ENCODE data around the gene IRGQ.
"Not testable (repeated sequence)": the region's sequence is repeated elsewhere in the genome, so short reads cannot be mapped to it uniquely, and the experiment has no call there.

IRGQ gene

GRCh38 chr19:43639519-43640423 lies 43.8 kb upstream of the IRGQ start, which contains the start of gene CADM4:
Gene CADM4, minus strand, starts transcription at chr19:43639850. Its CDS starts 60 bp downstream, at chr19:43639790.
- WGBS (ENCODE audit: insufficient coverage) = under 1% methylated on average over 34 of the region's 110 CpGs
- peak in 2 of 3 donors; percentile 35 to 57 for DNase-seq
- CTCF ChIA-PET = no interaction called here
- Histone ChIP-seq H3K9me3 (ENCODE audit: control extremely low read depth in 1 of 5, control insufficient read depth in 4 of 5, insufficient read depth in 2 of 5, low read depth in 1 of 5, low read length in 4 of 5) (no peaks in the 10 kb centered on the region), H3K4me3 (ENCODE audit: control insufficient read depth in 1 of 7, extremely low read depth in 1 of 7, insufficient read depth in 4 of 7, low read depth in 2 of 7, low read length in 6 of 7) (peak within 1 kb of the TSS; percentile 11 to 70 (median 53)), H3K4me1 (ENCODE audit: control extremely low read depth in 1 of 4, control insufficient read depth in 4 of 4, insufficient read depth in 4 of 4, low read length in 3 of 4) (peaks cover 0 to 17% (median 14%) of the 10 kb centered on the region in 4 experiments), H3K27ac (ENCODE audit: insufficient read depth in 1 of 2, low read depth in 1 of 2, low read length in 2 of 2, poor library complexity in 1 of 2, severe bottlenecking in 2 of 2) (no peak within 1 kb of the TSS), H3K36me3 (ENCODE audit: control insufficient read depth in 4 of 4, insufficient read depth in 4 of 4, low read length in 3 of 4) (no peaks in the 10 kb centered on the region), H3K27me3 (replicated peaks in 2 of 5; ENCODE audit: control insufficient read depth in 4 of 5, insufficient read depth in 5 of 5, low read length in 4 of 5) (peaks cover 5 to 60% (median 34%) of the 10 kb centered on the region in 5 experiments)
- POLR2A ChIA-PET = no interaction called here

GRCh38 chr19:43638995-43639518 lies 43.1 kb upstream of the IRGQ start:
- H3K27ac ChIP-seq (ENCODE audit: insufficient read depth in 1 of 2, low read depth in 1 of 2, low read length in 2 of 2, poor library complexity in 1 of 2, severe bottlenecking in 2 of 2) = no peak overlapping the region
- peaks cover 0 to 18% (median 15%) of the 10 kb centered on the region in 4 experiments for H3K4me1 ChIP-seq (ENCODE audit: control extremely low read depth in 1 of 4, control insufficient read depth in 4 of 4, insufficient read depth in 4 of 4, low read length in 3 of 4)
- DNase-seq = no peak
- peak overlapping the region in 4 of 7 experiments; percentile 19 to 56 (median 44) for H3K4me3 ChIP-seq (ENCODE audit: control insufficient read depth in 1 of 7, extremely low read depth in 1 of 7, insufficient read depth in 4 of 7, low read depth in 2 of 7, low read length in 6 of 7)
- H3K9me3 ChIP-seq (ENCODE audit: control extremely low read depth in 1 of 5, control insufficient read depth in 4 of 5, insufficient read depth in 2 of 5, low read depth in 1 of 5, low read length in 4 of 5) = no peaks in the 10 kb centered on the region
- no peaks in the 10 kb centered on the region for H3K36me3 ChIP-seq (ENCODE audit: control insufficient read depth in 4 of 4, insufficient read depth in 4 of 4, low read length in 3 of 4)
- peaks cover 5 to 65% (median 34%) of the 10 kb centered on the region in 5 experiments for H3K27me3 ChIP-seq (replicated peaks in 2 of 5; ENCODE audit: control insufficient read depth in 4 of 5, insufficient read depth in 5 of 5, low read length in 4 of 5)
- ChIA-PET POLR2A (no interaction called here), CTCF (no interaction called here)
- 14% methylated on average over 13 of the region's 18 CpGs for WGBS (ENCODE audit: insufficient coverage)

GRCh38 chr19:43638214-43638994 lies 42.5 kb upstream of the IRGQ start:
- Histone ChIP-seq H3K4me1 (ENCODE audit: control extremely low read depth in 1 of 4, control insufficient read depth in 4 of 4, insufficient read depth in 4 of 4, low read length in 3 of 4) (peaks cover 0 to 18% (median 15%) of the 10 kb centered on the region in 4 experiments), H3K9me3 (ENCODE audit: control extremely low read depth in 1 of 5, control insufficient read depth in 4 of 5, insufficient read depth in 2 of 5, low read depth in 1 of 5, low read length in 4 of 5) (no peaks in the 10 kb centered on the region), H3K36me3 (ENCODE audit: control insufficient read depth in 4 of 4, insufficient read depth in 4 of 4, low read length in 3 of 4) (no peaks in the 10 kb centered on the region), H3K27me3 (replicated peaks in 2 of 5; ENCODE audit: control insufficient read depth in 4 of 5, insufficient read depth in 5 of 5, low read length in 4 of 5) (peaks cover 5 to 68% (median 34%) of the 10 kb centered on the region in 5 experiments), H3K4me3 (ENCODE audit: control insufficient read depth in 1 of 7, extremely low read depth in 1 of 7, insufficient read depth in 4 of 7, low read depth in 2 of 7, low read length in 6 of 7) (no peak overlapping the region), H3K27ac (ENCODE audit: insufficient read depth in 1 of 2, low read depth in 1 of 2, low read length in 2 of 2, poor library complexity in 1 of 2, severe bottlenecking in 2 of 2) (no peak overlapping the region)
- WGBS (ENCODE audit: insufficient coverage) = 91% methylated on average over 3 of the region's 13 CpGs
- POLR2A ChIA-PET = no interaction called here
- DNase-seq = no peak
- CTCF ChIA-PET = interaction anchor here (1.4 kb wide), 1 partner anchor 10 kb away, joined by 4 read pairs; no protein-coding TSS in a partner anchor

- Histone ChIP-seq H3K4me3 (ENCODE audit: control insufficient read depth in 1 of 7, extremely low read depth in 1 of 7, insufficient read depth in 4 of 7, low read depth in 2 of 7, low read length in 6 of 7) (no peak overlapping the region), H3K9me3 (ENCODE audit: control extremely low read depth in 1 of 5, control insufficient read depth in 4 of 5, insufficient read depth in 2 of 5, low read depth in 1 of 5, low read length in 4 of 5) (no peaks in the 10 kb centered on the region), H3K27me3 (replicated peaks in 2 of 5; ENCODE audit: control insufficient read depth in 4 of 5, insufficient read depth in 5 of 5, low read length in 4 of 5) (peaks cover 5 to 61% (median 33%) of the 10 kb centered on the region in 5 experiments), H3K36me3 (ENCODE audit: control insufficient read depth in 4 of 4, insufficient read depth in 4 of 4, low read length in 3 of 4) (no peaks in the 10 kb centered on the region), H3K4me1 (ENCODE audit: control extremely low read depth in 1 of 4, control insufficient read depth in 4 of 4, insufficient read depth in 4 of 4, low read length in 3 of 4) (peaks cover 0 to 18% (median 15%) of the 10 kb centered on the region in 4 experiments), H3K27ac (ENCODE audit: insufficient read depth in 1 of 2, low read depth in 1 of 2, low read length in 2 of 2, poor library complexity in 1 of 2, severe bottlenecking in 2 of 2) (no peak overlapping the region)
- no peak for DNase-seq
- 91% methylated on average over 7 of the region's 14 CpGs for WGBS (ENCODE audit: insufficient coverage)
- POLR2A ChIA-PET = no interaction called here
- CTCF ChIA-PET = interaction anchor here (1.6 kb wide), 1 partner anchor 13 kb away, joined by 3 read pairs; no protein-coding TSS in a partner anchor
These were observed 40.3 kb upstream of the IRGQ start for GRCh38 chr19:43636121-43636683.

GRCh38 chr19:43635561-43635940 lies 39.6 kb upstream of the IRGQ start:
- DNase-seq; H3K27ac ChIP-seq (ENCODE audit: insufficient read depth in 1 of 2, low read depth in 1 of 2, low read length in 2 of 2, poor library complexity in 1 of 2, severe bottlenecking in 2 of 2); H3K36me3 ChIP-seq (ENCODE audit: control insufficient read depth in 4 of 4, insufficient read depth in 4 of 4, low read length in 3 of 4); H3K9me3 ChIP-seq (ENCODE audit: control extremely low read depth in 1 of 5, control insufficient read depth in 4 of 5, insufficient read depth in 2 of 5, low read depth in 1 of 5, low read length in 4 of 5); H3K4me3 ChIP-seq (ENCODE audit: control insufficient read depth in 1 of 7, extremely low read depth in 1 of 7, insufficient read depth in 4 of 7, low read depth in 2 of 7, low read length in 6 of 7); POLR2A ChIA-PET: not testable (repeated sequence)
- CTCF ChIA-PET = interaction anchor here (0.6 to 1.4 kb wide), 2 partner anchors 9 to 159 kb away, joined by 3 read pairs; no protein-coding TSS in a partner anchor
- 78% methylated on average over 2 of the region's 2 CpGs for WGBS (ENCODE audit: insufficient coverage)
- Histone ChIP-seq H3K4me1 (ENCODE audit: control extremely low read depth in 1 of 4, control insufficient read depth in 4 of 4, insufficient read depth in 4 of 4, low read length in 3 of 4) (peaks cover 0 to 17% (median 15%) of the 10 kb centered on the region in 4 experiments), H3K27me3 (replicated peaks in 2 of 5; ENCODE audit: control insufficient read depth in 4 of 5, insufficient read depth in 5 of 5, low read length in 4 of 5) (peaks cover 5 to 55% (median 33%) of the 10 kb centered on the region in 5 experiments)

- Histone ChIP-seq H3K4me3 (ENCODE audit: control insufficient read depth in 1 of 7, extremely low read depth in 1 of 7, insufficient read depth in 4 of 7, low read depth in 2 of 7, low read length in 6 of 7) (no peak overlapping the region), H3K36me3 (ENCODE audit: control insufficient read depth in 4 of 4, insufficient read depth in 4 of 4, low read length in 3 of 4) (no peaks in the 10 kb centered on the region), H3K27me3 (replicated peaks in 2 of 5; ENCODE audit: control insufficient read depth in 4 of 5, insufficient read depth in 5 of 5, low read length in 4 of 5) (peaks cover 5 to 50% (median 29%) of the 10 kb centered on the region in 5 experiments), H3K27ac (ENCODE audit: insufficient read depth in 1 of 2, low read depth in 1 of 2, low read length in 2 of 2, poor library complexity in 1 of 2, severe bottlenecking in 2 of 2) (no peak overlapping the region), H3K9me3 (ENCODE audit: control extremely low read depth in 1 of 5, control insufficient read depth in 4 of 5, insufficient read depth in 2 of 5, low read depth in 1 of 5, low read length in 4 of 5) (no peaks in the 10 kb centered on the region), H3K4me1 (ENCODE audit: control extremely low read depth in 1 of 4, control insufficient read depth in 4 of 4, insufficient read depth in 4 of 4, low read length in 3 of 4) (peaks cover 0 to 12% (median 11%) of the 10 kb centered on the region in 4 experiments)
- ChIA-PET POLR2A (no interaction called here), CTCF (interaction anchor here (0.6 to 1.4 kb wide), 2 partner anchors 9 to 158 kb away, joined by 3 read pairs; no protein-coding TSS in a partner anchor)
- 57% methylated on average over 8 of the region's 17 CpGs for WGBS (ENCODE audit: insufficient coverage)
- no peak for DNase-seq
These were observed 39.1 kb upstream of the IRGQ start for GRCh38 chr19:43634872-43635560.
